HG02798 (cell line): ENCODE data around the gene KRTAP10-4.
"Not testable (repeated sequence)": the region's sequence is repeated elsewhere in the genome, so short reads cannot be mapped to it uniquely, and the experiment has no call there.

ENCODE experiments used
- ATAC-seq: cut with Tn5 transposase; IDR thresholded peaks from one replicate; pipeline ENCODE4 v1.9.1; 2021; ENCODE audit warnings: mild to moderate bottlenecking; ENCODE audit not compliant: unreplicated experiment, poor library complexity

Gene KRTAP10-4

DNA sequence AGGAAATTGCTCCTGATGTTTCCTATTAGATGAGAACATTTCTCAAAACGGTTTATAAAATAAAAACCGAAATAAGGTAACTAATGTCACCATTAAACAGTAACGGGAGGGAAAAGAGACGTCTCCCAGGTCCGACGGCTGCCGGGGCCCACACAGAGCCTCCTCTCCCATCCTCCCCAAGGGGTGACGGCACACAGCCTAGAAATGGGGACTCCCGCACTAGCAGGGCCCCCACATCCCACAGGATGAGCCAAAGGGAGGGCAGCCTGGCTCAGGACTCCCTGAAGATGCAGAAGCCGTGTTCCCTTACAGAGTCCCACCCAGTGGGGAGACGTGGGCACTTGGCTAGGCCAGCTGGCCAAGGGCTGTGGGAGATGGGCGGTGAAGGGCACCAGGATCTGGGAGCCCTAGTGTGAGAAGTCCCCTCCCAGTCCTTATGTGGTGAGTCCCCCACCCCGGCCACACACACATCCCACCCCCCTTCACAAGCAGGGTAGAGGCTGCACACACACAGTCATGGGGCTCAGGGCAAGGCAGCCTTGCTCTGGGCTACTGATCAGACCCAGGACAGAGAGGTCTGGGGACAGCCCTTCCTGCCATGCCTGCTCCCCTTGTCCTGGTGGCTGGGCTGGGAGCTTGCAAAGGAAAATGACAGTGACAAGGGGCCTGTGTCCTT is 18.2 kb upstream of the KRTAP10-4 start:
- no peak for ATAC-seq

DNA sequence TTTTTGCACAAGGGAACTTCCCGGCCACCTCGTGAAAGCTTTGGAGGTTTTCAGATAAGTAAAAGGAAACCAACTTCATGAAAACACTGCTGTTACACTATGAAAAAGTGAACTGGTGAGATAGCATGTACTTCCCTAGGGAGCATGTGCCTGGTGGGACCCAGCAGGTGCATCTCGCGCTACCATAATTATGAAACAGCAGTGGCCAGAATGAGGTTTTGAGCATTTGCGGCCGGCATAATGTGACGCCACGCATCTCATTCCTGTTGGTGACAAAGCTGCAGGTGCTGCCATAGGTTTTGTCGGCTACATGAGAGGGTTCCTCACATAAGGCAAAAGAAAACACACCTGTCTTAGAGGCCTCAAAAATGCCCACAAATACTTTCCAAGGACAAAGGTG is 16.6 kb upstream of the KRTAP10-4 start:
- ATAC-seq: no peak

- no peak for ATAC-seq
Observed at GRCh38 chr21:44557491-44558328, 15.8 kb upstream of the KRTAP10-4 start.

DNA sequence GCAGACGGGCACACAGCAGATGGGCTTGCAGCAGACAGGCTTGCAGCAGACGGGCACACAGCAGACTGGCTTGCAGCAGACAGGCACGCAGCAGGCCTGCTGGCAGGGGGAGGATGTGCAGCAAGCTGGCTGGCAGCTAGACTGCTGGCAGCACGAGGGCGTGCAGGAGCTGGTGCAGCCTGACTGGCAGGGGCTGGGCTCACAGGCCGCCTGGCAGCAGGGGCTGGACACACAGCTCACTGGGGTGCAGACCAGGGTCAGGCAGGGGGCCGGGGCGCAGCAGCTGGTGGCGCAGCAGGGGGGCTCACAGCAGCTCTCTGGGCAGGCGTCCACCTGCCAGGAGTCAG is 15.2 kb upstream of the KRTAP10-4 start:
- ATAC-seq: not testable (repeated sequence)

DNA sequence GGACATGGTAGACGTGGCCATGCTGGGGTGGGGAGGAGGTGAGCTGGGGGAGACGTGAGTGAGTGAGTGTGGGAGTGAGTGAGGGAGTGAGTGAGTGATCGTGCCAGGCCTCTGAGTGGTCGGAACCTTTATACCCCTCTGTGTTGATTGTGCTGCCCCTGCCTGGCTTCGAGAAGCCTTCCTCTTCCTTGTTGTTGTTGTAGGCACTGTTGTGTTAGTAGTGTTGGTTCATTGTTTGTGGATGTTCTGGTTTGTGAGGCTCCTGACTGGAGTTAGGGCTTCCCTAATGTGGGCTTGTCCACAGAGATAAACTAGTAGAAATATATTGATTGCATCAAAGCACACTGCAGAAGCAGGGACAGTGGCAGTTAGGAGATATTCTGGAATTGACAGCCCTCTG is 14.8 kb upstream of the KRTAP10-4 start, which contains the start of gene KRTAP10-3:
KRTAP10-3 (minus strand) TSS at position 101 of the 400 bp plus-strand sequence; CDS start at position 21, 80 bp downstream.
- no peak for ATAC-seq

DNA sequence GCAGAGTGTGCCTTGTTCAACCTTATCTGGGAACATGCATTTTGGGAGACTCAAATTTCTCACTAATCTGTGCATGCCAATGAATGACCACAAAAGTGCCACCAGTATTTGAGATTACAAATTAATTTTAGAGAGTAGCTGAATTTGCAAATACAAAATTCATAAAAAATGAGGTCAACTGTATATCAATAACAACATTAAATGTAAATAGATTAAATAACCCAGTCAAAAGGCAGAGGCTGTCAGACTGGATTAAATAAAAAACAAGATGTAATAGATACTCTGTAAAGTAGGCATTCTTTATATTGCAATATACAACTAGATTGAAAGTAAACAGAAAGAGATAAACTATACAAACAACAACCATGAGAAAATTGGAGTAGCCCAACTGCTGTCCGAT is 9.4 kb upstream of the KRTAP10-4 start:
- no peak for ATAC-seq

DNA sequence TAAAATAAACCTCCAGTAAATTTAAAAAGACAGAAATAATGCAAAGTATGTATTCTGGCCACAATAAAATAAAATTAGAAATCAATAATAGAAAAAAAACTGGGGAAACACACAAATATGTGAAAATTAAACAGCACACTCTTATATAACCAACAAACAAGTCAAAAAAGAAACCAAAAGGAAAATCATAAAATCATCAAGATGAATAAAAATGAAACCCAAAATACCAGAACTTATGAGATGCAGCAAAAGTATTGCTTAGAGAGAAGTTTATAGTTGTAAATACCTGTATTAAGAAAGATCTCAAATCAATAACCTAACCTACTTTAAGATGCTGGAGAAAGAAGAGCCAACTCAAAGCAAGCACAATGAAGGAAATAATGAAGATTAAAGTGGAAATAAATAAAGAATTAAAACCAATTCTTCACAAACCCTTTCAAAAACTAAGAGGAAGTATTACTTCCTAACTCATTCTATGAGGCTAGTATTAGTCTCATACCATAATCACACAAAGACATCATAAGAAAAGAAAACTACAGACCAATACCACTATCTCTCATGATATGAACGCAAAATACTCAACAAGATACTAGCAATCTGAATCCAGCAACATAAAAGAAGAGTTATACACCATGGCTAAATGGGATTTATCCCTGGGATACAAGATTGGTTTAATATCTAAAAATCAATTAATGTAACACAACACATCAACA is 8.5 kb upstream of the KRTAP10-4 start:
- no peak for ATAC-seq

DNA sequence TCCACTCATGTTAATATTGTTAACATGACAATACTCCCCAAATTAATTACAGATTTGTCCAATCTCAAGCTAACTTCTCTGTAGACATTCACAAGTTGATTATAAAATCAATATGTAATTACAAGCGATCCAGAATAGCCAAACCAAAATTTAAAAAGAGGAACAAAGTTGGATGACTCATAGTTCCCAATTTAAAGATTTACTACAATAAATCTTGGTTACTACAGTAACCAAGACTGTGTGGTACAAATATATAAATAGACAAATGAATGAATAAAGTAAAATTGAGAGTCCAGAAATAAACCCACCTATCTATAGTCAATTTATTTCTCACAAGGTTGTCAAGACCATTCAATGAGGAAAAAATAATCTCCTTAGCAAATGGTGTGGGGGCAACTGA is 7.1 kb upstream of the KRTAP10-4 start:
- ATAC-seq: no peak

GRCh38 chr21:44567481-44568171 is 5.9 kb upstream of the KRTAP10-4 start:
- no peak for ATAC-seq

DNA sequence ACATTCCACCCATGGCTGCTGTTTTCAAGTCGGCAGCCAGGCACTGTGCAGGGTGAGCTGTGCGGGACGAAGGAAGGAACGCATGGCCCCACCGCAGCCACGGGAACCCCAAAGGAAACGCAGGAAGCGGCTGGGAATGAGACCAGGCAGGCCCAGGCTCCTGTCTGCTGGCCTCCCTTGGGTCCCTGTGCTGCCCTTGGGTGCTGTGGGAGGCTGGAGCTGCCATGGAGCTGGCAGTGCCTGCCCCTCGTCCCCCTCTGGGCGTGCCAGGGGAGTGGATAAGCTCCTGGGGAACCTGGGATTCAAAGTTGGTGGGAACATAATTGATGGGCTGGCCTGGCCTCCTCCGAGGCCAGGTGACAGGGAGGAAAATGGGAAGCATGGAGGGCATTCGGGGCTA is 5.3 kb upstream of the KRTAP10-4 start:
- ATAC-seq: no peak

- ATAC-seq: no peak
Observed at GRCh38 chr21:44568667-44569556, 4.6 kb upstream of the KRTAP10-4 start.

DNA sequence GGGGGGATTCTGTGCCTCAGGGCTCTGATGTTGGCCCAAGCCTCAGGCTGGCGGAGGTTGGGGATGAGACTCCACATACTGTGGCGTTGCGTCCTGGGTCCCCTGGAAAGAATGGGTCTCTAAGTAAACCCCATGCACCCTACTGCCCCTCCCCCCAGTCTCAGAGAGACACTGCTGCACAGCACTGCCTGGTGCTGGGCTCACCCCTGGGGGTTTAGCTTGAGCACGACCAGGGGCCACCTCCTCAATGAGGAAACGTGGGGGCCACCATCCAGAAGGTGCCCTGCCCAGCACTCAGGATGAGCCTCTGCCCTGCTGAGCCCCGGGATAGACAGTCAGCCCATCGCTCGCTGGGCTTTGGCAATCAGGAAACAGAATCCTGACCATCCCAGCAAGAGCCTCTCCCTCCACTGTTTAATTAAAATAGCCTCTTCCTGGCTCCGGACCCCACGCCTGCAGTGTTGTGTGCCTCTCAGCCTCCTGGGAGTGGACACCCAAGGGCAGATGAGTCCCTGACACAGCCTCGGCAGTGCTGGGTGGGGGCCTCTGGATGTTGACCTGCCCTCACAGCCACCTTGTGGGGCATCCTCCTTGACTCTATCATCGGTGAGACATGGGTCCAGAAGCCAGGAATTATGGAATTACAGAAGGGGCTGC is 3.5 kb upstream of the KRTAP10-4 start:
- ATAC-seq: no peak

DNA sequence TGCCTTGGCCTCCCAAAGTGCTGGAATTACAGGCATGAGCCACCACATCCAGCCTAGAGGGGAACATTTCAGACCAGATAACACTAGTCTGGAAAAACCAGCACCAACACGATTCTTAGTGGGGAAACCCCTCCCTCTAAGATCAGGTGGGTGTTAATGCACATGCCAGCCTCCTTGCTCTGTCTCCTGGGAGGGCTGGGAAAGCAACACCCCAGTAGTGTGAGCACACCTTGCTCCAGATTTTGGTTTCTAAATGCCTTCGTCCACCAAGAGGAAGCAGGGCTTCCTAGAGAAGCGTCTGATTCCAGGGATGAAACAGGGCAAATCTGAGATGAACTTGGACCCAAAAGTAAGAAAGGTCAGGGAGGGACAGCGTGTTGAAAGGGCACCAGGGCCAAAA is 2.2 kb upstream of the KRTAP10-4 start:
- no peak for ATAC-seq

DNA sequence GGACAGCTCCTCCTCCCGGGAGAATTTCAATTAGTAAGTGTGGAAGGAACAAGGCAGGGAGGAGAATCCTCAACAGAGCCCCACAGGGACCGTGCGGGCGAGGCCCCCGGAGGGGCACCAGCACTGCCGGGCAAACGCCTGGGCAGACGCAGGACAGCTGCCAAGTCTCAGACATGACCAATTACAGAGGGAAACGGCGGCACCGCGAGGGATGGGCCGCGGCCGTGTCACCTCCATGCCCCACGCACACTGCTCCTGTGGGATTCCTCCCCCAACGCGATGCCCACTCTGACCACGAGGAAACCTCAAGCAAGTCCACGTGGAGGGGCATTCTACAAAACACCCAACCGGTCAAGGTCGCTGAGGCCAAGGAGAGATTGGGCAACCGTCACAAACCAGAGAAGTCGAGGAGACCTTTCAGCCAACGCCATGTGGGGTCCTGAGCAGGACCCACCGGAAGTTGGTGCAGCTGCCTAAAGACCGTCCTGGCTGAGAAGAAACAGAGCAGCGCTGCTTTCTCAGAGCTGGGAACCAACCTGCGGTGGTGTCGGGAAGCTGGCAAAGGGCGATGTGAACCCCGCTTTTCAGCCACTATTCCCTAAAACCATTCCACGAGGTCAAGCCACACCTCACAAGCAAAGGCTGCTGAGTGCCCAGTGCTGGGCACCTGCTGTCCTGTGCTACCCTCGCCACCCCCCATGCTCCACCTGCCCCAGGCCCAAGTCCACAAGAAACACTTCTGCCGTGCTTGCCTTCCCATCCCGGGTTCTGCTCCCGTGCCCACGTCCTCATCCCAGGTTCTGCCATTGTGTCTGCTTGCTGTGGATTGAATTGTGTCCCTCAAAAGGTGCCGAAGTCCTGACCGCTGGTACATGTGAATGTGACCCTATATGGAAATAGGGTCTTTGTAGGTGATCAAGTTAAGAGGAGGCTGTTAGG is 1.4 kb upstream of the KRTAP10-4 start:
- no peak for ATAC-seq

GRCh38 chr21:44572959-44573583 is 458 bp upstream of the KRTAP10-4 start:
- ATAC-seq: no peak

GRCh38 chr21:44574457-44575306 is 1.2 kb downstream of the KRTAP10-4 start:
- no peak for ATAC-seq
